RWPE1 (cell line): ENCODE measurements around the gene MIOS.

Source experiments
- CTCF ChIA-PET: fragments of 350-600 bp; sonication (Branson Sonifier 250); formaldehyde crosslinking; extraction: SDS; loops from one replicate; lab custom pipeline; 2021; lab: Yijun Ruan, JAX
- POLR2A ChIA-PET: fragments of 400-600 bp; formaldehyde crosslinking; extraction: SDS; loops from one replicate; lab custom pipeline; 2020; ENCODE audit warnings: antibody characterized with exemption; ENCODE audit not compliant: low non-redundant PET; lab: Yijun Ruan, JAX
- DNase-seq: peaks from one replicate; pipeline ENCODE4 v3.0.0; 2012; ENCODE audit warnings: low spot score
- H3K27ac ChIP-seq: fragments of 450-650 bp; 2 replicates; pipeline ENCODE4 v1.5.1; 2017
- TF ChIP-seq, protein P1 (sequence below): fragments of 450-650 bp; conservative IDR thresholded peaks from 2 replicates; pipeline ENCODE4 v1.5.1; 2017; ENCODE audit warnings: low read depth, mild to moderate bottlenecking

Gene MIOS

DNA sequence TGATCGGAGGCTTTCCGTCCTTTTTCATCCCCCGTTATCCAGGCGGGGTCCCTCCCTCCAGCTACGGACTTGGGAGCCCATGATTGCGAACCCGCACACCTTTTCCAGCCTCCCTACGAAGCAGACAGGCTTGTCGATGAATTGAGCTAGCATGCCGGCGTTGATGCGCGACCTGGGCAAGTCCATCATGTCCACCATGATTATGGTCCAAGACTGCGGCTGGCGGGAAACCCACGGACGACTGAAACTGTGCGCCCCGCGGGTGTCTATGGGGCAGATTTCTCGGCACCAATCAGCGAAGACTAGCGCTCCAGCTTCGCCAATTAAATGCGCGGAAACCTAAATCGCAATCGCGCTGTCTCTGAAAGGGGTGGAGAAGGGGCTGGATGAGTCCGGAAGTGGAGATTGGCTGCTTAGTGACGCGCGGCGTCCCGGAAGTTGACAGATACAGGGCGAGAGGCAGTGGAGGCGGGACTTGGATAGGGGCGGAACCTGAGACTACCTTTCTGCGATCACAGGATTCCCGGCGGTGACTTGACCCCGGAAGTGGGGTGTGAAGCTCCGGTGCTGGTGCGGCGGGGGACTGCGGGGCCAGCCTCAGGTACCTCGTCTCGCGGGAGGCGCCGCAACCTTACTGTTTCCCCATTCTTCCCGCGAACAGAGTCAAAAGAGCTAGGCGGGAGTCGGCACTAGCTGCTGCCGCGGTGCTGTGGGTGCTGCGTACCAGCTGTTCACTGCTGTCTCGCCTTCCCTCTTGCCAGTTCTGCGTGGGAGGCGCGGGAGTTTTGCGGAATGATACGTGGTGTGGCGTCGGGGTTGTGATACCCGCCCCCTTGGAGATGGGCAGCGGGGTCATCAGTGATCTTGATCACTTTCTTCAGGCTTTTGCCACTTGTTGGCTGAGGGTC lies 73.8 kb downstream of the MIOS start, which contains the start of gene UMAD1:
Gene UMAD1 (plus strand): TSS at position 532 of the 908 bp plus-strand sequence. CDS start 32,620 bp downstream, outside the sequence.
- TF ChIP-seq, protein P1, sequence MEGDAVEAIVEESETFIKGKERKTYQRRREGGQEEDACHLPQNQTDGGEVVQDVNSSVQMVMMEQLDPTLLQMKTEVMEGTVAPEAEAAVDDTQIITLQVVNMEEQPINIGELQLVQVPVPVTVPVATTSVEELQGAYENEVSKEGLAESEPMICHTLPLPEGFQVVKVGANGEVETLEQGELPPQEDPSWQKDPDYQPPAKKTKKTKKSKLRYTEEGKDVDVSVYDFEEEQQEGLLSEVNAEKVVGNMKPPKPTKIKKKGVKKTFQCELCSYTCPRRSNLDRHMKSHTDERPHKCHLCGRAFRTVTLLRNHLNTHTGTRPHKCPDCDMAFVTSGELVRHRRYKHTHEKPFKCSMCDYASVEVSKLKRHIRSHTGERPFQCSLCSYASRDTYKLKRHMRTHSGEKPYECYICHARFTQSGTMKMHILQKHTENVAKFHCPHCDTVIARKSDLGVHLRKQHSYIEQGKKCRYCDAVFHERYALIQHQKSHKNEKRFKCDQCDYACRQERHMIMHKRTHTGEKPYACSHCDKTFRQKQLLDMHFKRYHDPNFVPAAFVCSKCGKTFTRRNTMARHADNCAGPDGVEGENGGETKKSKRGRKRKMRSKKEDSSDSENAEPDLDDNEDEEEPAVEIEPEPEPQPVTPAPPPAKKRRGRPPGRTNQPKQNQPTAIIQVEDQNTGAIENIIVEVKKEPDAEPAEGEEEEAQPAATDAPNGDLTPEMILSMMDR, result no peak
- CTCF ChIA-PET, result interaction anchor here (0.6 kb wide), 1 partner anchor 196 kb away, joined by 4 read pairs; no protein-coding TSS in a partner anchor
- peak within 1 kb of the TSS; percentile 87 for H3K27ac ChIP-seq
- POLR2A ChIA-PET, result no interaction called here
- DNase-seq, result peak; percentile 98

DNA sequence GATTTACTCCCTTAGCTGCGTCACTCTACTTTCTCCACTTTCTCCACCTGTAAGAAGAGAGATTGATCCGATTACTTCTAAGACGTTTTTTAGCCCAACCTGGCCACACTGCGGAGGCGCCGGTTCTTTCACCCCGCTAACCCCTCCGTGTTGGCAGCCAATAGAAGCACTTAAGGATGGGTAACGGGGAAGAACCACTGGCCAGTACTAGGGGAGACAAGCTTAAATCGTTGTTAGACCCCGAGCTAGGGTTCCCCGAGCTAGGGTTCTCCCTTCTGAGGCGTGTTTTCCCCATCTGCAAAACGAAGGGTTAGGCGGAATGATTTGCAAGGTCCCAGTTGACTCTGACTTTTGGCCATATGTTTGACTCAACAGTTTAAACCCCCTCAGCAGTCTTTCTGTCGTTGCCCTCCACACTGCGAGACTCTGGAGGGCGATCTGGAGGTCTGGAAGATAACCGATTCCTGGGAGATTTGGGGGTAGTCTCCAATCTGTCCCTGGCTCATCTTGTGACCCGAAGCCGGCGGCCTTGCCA lies 74.5 kb downstream of the MIOS start:
- ChIA-PET CTCF (interaction anchor here (0.6 to 0.7 kb wide), 2 partner anchors 197 to 655 kb away, joined by 3 to 4 read pairs; no protein-coding TSS in a partner anchor), POLR2A (no interaction called here)
- TF ChIP-seq, protein P1, result no peak
- peak overlapping the region; percentile 87 for H3K27ac ChIP-seq
- DNase-seq, result no peak

DNA sequence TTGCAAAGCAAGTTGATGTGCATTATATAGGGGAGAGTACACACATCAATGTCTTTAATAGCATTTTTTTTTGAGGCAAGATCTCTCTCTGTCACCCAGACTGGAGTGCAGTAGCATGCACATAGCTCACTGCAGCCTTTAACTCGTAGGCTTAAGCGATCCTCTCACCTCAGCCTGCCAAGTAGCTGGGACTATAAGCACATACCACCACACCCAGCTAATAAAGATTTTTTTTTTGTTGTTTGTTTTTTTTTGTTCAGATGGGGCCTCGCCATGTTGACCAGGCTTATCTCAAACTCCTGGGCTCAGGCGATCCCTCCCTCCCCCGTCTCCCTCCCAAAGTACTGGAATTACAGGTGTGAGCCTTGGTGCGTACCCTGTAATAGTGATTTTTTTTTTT lies 75.4 kb downstream of the MIOS start:
- POLR2A ChIA-PET, result no interaction called here
- TF ChIP-seq, protein P1, result no peak
- no peak overlapping the region for H3K27ac ChIP-seq
- no peak for DNase-seq
- CTCF ChIA-PET, result interaction anchor here (0.7 kb wide), 1 partner anchor 654 kb away, joined by 3 read pairs; no protein-coding TSS in a partner anchor

- TF ChIP-seq, protein P1, result no peak
- no peak overlapping the region for H3K27ac ChIP-seq
- DNase-seq, result no peak
- ChIA-PET CTCF (no interaction called here), POLR2A (no interaction called here)
Measured at GRCh38 chr7:7647495-7648036, 80.9 kb downstream of the MIOS start.

- CTCF ChIA-PET, result no interaction called here
- DNase-seq, result no peak
- TF ChIP-seq, protein P1, result no peak
- no peak overlapping the region for H3K27ac ChIP-seq
- POLR2A ChIA-PET, result no interaction called here
Measured at GRCh38 chr7:7650682-7651206, 84.1 kb downstream of the MIOS start.

- DNase-seq, result no peak
- TF ChIP-seq, protein P1, result no peak
- POLR2A ChIA-PET, result no interaction called here
- H3K27ac ChIP-seq, result no peak overlapping the region
- CTCF ChIA-PET, result interaction anchor here (0.5 kb wide), 1 partner anchor 108 kb away, joined by 3 read pairs; no protein-coding TSS in a partner anchor
Measured at GRCh38 chr7:7651479-7651878, 84.8 kb downstream of the MIOS start.
